ENCODE results near the gene SH2D3A. TPM values are rescaled to one million over a fixed set of nuclear protein-coding genes. Genes with fewer than 3 reads are reported as not detected.

The SH2D3A gene
- total and polyA plus RNA-seq, 2 experiments from 2014 or later = 20.7 to 38.4 TPM

DNA sequence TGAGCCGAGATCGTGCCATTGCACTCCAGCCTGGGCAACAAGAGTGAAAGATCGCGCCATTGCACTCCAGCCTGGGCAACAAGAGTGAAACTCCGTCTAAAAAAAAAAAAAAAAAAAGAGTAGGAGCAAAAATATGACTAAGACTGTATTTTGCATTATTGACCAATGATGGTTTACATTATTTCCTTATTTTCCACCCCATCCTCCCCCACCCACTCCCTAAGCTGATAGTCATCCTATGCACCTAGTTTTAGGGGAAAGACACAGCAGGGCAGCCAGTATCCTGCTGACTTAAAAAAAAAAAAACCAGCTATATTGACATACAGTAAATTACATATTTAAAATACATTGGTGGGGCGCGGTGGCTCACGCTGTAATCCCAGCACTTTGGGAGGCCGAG lies 30.4 kb upstream of the SH2D3A start (continued):
- TF ChIP-seq, protein P1, sequence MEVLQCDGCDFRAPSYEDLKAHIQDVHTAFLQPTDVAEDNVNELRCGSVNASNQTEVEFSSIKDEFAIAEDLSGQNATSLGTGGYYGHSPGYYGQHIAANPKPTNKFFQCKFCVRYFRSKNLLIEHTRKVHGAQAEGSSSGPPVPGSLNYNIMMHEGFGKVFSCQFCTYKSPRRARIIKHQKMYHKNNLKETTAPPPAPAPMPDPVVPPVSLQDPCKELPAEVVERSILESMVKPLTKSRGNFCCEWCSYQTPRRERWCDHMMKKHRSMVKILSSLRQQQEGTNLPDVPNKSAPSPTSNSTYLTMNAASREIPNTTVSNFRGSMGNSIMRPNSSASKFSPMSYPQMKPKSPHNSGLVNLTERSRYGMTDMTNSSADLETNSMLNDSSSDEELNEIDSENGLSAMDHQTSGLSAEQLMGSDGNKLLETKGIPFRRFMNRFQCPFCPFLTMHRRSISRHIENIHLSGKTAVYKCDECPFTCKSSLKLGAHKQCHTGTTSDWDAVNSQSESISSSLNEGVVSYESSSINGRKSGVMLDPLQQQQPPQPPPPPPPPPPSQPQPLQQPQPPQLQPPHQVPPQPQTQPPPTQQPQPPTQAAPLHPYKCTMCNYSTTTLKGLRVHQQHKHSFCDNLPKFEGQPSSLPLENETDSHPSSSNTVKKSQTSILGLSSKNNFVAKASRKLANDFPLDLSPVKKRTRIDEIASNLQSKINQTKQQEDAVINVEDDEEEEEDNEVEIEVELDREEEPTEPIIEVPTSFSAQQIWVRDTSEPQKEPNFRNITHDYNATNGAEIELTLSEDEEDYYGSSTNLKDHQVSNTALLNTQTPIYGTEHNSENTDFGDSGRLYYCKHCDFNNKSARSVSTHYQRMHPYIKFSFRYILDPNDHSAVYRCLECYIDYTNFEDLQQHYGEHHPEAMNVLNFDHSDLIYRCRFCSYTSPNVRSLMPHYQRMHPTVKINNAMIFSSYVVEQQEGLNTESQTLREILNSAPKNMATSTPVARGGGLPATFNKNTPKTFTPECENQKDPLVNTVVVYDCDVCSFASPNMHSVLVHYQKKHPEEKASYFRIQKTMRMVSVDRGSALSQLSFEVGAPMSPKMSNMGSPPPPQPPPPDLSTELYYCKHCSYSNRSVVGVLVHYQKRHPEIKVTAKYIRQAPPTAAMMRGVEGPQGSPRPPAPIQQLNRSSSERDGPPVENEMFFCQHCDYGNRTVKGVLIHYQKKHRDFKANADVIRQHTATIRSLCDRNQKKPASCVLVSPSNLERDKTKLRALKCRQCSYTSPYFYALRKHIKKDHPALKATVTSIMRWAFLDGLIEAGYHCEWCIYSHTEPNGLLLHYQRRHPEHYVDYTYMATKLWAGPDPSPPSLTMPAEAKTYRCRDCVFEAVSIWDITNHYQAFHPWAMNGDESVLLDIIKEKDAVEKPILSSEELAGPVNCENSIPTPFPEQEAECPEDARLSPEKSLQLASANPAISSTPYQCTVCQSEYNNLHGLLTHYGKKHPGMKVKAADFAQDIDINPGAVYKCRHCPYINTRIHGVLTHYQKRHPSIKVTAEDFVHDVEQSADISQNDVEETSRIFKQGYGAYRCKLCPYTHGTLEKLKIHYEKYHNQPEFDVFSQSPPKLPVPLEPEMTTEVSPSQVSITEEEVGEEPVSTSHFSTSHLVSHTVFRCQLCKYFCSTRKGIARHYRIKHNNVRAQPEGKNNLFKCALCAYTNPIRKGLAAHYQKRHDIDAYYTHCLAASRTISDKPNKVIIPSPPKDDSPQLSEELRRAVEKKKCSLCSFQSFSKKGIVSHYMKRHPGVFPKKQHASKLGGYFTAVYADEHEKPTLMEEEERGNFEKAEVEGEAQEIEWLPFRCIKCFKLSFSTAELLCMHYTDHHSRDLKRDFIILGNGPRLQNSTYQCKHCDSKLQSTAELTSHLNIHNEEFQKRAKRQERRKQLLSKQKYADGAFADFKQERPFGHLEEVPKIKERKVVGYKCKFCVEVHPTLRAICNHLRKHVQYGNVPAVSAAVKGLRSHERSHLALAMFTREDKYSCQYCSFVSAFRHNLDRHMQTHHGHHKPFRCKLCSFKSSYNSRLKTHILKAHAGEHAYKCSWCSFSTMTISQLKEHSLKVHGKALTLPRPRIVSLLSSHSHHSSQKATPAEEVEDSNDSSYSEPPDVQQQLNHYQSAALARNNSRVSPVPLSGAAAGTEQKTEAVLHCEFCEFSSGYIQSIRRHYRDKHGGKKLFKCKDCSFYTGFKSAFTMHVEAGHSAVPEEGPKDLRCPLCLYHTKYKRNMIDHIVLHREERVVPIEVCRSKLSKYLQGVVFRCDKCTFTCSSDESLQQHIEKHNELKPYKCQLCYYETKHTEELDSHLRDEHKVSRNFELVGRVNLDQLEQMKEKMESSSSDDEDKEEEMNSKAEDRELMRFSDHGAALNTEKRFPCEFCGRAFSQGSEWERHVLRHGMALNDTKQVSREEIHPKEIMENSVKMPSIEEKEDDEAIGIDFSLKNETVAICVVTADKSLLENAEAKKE (CRISPR knock-in tag; IDR thresholded peaks at IDR 0.05) = no peak

DNA sequence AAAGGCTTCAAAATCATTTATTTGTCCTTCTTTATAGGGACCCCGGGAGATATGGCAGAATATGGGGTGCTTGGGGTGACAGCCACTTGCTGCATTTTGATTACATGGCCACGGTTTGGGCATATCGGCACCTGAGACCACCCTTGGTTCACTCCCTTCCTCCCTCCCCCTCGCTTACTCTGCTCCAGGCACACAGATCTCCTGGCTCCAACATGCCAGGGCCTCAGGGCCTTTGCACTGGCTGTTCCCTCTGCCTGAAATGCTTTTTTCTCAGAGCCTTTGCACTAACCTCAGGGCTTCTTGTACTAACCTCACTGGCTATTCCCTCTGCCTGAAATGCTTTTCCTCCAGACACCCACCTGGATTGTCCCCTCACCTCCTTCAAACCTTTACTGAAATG lies 29.0 kb upstream of the SH2D3A start:
- Histone ChIP-seq H3K4me2 (no peak overlapping the region), H4K20me1 (replicated peaks; ENCODE audit: insufficient read depth) (no peaks in the 10 kb centered on the region), H3F3A (replicated peaks; ENCODE audit: low read depth) (no peaks in the 10 kb centered on the region; the same call in 1 of the 2 replicates), H3K27ac (ENCODE audit: low read depth) (no peak overlapping the region), H3K4me1 (ENCODE audit: insufficient read depth) (peaks cover 7% of the 10 kb centered on the region; the same call in 1 of the 2 replicates), H3K36me3 (ENCODE audit: insufficient read depth) (no peaks in the 10 kb centered on the region), H3K79me2 (replicated peaks; ENCODE audit: insufficient read depth) (no peaks in the 10 kb centered on the region), H3K9me2 (ENCODE audit: insufficient read depth) (no peaks in the 10 kb centered on the region), H3K27me3 (ENCODE audit: insufficient read depth) (no peaks in the 10 kb centered on the region), H3K4me3 (no peak overlapping the region), H2AFZ (no peak overlapping the region)
- Mint-ChIP-seq H3K36me3 (ENCODE audit: low read depth) (peaks cover 33% of the 10 kb centered on the region), H3K27me3 (ENCODE audit: insufficient read depth, low read depth, poor library complexity) (peaks cover 9% of the 10 kb centered on the region), H3K4me1 (no peaks in the 10 kb centered on the region), H3K4me3 (no peak overlapping the region), H3K27ac (no peak overlapping the region), H3K9me3 (peaks cover 96% of the 10 kb centered on the region)
- no peak for ATAC-seq
- TF ChIP-seq JUNB (IDR thresholded peaks at IDR 0.05; ENCODE audit: unreplicated experiment) = no peak
- no peak for TF ChIP-seq EZH2 (IDR thresholded peaks at IDR 0.05; ENCODE audit: low read depth, unreplicated experiment)
- no peak for TF ChIP-seq ZNF331 (CRISPR knock-in tag; IDR thresholded peaks at IDR 0.05; ENCODE audit: low read depth)
- no peak for TF ChIP-seq CREB1 (CRISPR knock-in tag; IDR thresholded peaks at IDR 0.05; ENCODE audit: low read depth)
- TF ChIP-seq, protein P2, sequence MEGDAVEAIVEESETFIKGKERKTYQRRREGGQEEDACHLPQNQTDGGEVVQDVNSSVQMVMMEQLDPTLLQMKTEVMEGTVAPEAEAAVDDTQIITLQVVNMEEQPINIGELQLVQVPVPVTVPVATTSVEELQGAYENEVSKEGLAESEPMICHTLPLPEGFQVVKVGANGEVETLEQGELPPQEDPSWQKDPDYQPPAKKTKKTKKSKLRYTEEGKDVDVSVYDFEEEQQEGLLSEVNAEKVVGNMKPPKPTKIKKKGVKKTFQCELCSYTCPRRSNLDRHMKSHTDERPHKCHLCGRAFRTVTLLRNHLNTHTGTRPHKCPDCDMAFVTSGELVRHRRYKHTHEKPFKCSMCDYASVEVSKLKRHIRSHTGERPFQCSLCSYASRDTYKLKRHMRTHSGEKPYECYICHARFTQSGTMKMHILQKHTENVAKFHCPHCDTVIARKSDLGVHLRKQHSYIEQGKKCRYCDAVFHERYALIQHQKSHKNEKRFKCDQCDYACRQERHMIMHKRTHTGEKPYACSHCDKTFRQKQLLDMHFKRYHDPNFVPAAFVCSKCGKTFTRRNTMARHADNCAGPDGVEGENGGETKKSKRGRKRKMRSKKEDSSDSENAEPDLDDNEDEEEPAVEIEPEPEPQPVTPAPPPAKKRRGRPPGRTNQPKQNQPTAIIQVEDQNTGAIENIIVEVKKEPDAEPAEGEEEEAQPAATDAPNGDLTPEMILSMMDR (conservative IDR thresholded peaks at IDR 0.05; ENCODE audit: low read depth in 2 of 2) = no peak
- TF ChIP-seq EZH2phosphoT487 (IDR thresholded peaks at IDR 0.05; ENCODE audit: unreplicated experiment) = no peak
- TF ChIP-seq, protein P3, sequence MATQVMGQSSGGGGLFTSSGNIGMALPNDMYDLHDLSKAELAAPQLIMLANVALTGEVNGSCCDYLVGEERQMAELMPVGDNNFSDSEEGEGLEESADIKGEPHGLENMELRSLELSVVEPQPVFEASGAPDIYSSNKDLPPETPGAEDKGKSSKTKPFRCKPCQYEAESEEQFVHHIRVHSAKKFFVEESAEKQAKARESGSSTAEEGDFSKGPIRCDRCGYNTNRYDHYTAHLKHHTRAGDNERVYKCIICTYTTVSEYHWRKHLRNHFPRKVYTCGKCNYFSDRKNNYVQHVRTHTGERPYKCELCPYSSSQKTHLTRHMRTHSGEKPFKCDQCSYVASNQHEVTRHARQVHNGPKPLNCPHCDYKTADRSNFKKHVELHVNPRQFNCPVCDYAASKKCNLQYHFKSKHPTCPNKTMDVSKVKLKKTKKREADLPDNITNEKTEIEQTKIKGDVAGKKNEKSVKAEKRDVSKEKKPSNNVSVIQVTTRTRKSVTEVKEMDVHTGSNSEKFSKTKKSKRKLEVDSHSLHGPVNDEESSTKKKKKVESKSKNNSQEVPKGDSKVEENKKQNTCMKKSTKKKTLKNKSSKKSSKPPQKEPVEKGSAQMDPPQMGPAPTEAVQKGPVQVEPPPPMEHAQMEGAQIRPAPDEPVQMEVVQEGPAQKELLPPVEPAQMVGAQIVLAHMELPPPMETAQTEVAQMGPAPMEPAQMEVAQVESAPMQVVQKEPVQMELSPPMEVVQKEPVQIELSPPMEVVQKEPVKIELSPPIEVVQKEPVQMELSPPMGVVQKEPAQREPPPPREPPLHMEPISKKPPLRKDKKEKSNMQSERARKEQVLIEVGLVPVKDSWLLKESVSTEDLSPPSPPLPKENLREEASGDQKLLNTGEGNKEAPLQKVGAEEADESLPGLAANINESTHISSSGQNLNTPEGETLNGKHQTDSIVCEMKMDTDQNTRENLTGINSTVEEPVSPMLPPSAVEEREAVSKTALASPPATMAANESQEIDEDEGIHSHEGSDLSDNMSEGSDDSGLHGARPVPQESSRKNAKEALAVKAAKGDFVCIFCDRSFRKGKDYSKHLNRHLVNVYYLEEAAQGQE (IDR thresholded peaks at IDR 0.05; ENCODE audit: unreplicated experiment) = no peak
- DNase-seq (ENCODE audit: low spot score) = no peak

All from GM23338 (cell line).